Measurements from ENCODE around the gene STARD10. TPM values are rescaled to one million over a fixed set of nuclear protein-coding genes. Genes with fewer than 3 reads are reported as not detected.

STARD10 gene
- total RNA-seq, 2 experiments from 2014 or later: 8.1 to 8.6 TPM

DNA sequence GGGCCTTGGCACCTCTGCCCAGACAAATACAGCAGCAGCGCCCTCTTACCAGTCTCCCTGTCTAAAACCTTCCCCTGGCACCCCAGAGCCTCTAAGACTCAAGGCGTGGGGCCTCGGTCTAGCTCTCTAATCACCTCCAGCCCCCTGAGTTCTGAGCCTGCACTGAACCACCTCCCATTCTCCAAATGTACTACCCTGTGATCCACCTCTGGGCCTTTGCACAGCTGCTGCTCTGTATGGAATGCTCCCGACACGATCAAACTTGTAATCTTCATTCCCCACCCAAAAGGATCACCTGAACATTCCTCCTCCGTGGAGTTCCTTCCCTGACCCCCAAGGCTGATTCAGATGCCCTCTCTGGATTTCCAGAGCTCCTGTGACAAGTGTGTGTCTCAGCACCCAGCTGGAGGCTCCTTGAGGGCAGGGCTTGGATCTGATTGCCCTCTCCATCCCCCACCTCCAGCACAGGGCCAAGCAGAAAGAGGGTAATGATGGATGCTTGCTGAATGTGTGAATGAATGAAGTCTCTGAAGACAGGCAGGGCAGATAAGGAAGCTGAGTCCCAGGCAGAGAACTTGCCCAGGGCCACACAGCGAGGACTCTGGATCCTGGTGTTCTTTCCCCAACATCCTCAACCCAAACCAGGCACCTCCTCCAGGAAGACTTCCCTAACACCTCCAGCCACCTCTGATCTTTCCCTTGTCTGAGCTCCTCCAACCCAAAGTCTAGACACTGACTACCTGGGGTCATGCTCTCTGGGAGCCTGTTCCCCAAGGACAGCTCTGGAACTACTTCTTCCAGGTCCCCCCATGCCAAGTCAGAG, 18.3 kb downstream of the STARD10 start:
- ChIA-PET CTCF (interaction anchor here (0.6 to 4.0 kb wide), 4 partner anchors 8 to 50 kb away, joined by 3 to 16 read pairs (median 10); partner anchors contain the start of gene STARD10), POLR2A (interaction anchor here (0.6 kb wide), 1 partner anchor 48 kb away, joined by 3 read pairs; no protein-coding TSS in a partner anchor)
- TF ChIP-seq, protein P1, sequence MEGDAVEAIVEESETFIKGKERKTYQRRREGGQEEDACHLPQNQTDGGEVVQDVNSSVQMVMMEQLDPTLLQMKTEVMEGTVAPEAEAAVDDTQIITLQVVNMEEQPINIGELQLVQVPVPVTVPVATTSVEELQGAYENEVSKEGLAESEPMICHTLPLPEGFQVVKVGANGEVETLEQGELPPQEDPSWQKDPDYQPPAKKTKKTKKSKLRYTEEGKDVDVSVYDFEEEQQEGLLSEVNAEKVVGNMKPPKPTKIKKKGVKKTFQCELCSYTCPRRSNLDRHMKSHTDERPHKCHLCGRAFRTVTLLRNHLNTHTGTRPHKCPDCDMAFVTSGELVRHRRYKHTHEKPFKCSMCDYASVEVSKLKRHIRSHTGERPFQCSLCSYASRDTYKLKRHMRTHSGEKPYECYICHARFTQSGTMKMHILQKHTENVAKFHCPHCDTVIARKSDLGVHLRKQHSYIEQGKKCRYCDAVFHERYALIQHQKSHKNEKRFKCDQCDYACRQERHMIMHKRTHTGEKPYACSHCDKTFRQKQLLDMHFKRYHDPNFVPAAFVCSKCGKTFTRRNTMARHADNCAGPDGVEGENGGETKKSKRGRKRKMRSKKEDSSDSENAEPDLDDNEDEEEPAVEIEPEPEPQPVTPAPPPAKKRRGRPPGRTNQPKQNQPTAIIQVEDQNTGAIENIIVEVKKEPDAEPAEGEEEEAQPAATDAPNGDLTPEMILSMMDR (IDR thresholded peaks at IDR 0.05): no peak
- Mint-ChIP-seq H3K27ac (no peak overlapping the region), H3K4me1 (ENCODE audit: low read depth) (no peaks in the 10 kb centered on the region), H3K4me3 (no peak overlapping the region), H3K36me3 (ENCODE audit: low read depth) (no peaks in the 10 kb centered on the region), H3K27me3 (no peaks in the 10 kb centered on the region), H3K9me3 (no peaks in the 10 kb centered on the region)
- no peak for DNase-seq
- no peak for ATAC-seq
- intact Hi-C loops (cut with micrococcal nuclease): no loop called here

DNA sequence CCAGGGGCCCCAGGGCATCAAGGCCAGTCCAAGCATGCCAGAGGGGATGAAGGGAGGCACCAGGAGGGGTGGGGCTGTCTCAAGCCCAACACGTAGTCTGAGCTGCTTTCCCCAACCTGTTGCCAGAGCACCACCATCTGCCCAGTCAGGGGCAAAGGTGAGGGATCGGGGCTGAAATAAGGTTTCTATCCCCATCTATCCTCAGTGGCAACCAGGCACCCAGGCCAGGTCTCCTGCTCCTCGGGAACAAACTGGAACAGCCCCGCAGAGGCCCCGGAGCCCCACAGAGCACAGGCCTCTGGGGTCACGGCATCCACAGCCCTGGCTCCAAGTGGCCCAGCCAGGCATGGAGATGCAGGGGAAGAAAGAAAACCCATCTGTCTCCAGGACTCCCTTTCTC, 19.3 kb downstream of the STARD10 start:
- Mint-ChIP-seq H3K9me3 (no peaks in the 10 kb centered on the region), H3K27me3 (no peaks in the 10 kb centered on the region), H3K4me3 (no peak overlapping the region), H3K36me3 (ENCODE audit: low read depth) (no peaks in the 10 kb centered on the region), H3K4me1 (ENCODE audit: low read depth) (no peaks in the 10 kb centered on the region), H3K27ac (no peak overlapping the region)
- ATAC-seq: no peak
- CTCF ChIA-PET: interaction anchor here (1.1 to 3.5 kb wide), 2 partner anchors 19 to 49 kb away, joined by 3 to 16 read pairs; partner anchors contain the start of gene STARD10
- no peak for DNase-seq
- POLR2A ChIA-PET: no interaction called here
- intact Hi-C loops (cut with micrococcal nuclease): no loop called here
- TF ChIP-seq, protein P1 (IDR thresholded peaks at IDR 0.05): no peak

DNA sequence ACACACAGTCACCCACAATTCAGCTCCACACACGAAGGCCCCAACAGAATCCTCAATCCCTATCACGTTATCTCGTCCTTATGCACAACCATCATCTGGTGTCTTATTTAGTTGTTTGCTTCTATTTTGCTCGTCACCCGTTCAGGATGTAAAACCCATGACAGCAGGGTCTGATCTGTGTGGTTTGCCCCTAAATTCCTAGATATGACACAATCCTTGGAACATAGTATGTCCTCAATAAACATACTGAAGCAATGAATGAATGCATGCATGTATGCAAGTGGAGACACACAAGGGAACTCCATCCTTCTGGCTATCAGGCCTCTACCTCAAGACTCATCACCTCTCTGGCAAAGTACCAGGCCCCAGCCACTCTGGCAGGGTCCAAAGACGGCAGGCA, 20.2 kb downstream of the STARD10 start:
- Mint-ChIP-seq H3K27ac (no peak overlapping the region), H3K4me3 (no peak overlapping the region), H3K9me3 (no peaks in the 10 kb centered on the region), H3K4me1 (ENCODE audit: low read depth) (no peaks in the 10 kb centered on the region), H3K27me3 (no peaks in the 10 kb centered on the region), H3K36me3 (ENCODE audit: low read depth) (no peaks in the 10 kb centered on the region)
- intact Hi-C loops (cut with micrococcal nuclease): no loop called here
- POLR2A ChIA-PET: no interaction called here
- no peak for ATAC-seq
- TF ChIP-seq, protein P1 (IDR thresholded peaks at IDR 0.05): no peak
- no peak for DNase-seq
- CTCF ChIA-PET: interaction anchor here (1.1 to 3.5 kb wide), 2 partner anchors 20 to 48 kb away, joined by 3 to 16 read pairs; partner anchors contain the start of gene STARD10

DNA sequence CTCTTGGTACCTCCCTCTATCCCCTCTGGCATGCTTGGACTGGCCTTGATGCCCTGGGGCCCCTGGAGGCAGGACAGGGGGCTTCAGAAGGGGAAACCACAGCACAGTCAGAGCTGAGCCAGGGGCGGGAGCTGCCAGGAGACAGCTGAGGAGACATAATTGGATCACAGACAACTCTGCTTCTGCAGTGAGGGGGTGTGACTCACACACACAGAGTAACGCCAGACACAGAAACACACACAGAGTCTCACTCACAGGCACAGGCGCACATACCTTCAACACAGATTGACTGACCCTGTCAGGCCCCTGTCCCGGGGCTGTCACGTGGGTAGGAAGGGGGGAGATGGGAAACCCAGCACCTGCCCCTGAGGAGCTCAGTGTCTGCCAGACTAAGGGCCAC, 20.6 kb downstream of the STARD10 start:
- POLR2A ChIA-PET: no interaction called here
- ATAC-seq (peak; percentile 42), DNase-seq (no peak)
- TF ChIP-seq, protein P1 (IDR thresholded peaks at IDR 0.05): no peak
- Mint-ChIP-seq H3K4me3 (no peak overlapping the region), H3K4me1 (ENCODE audit: low read depth) (no peaks in the 10 kb centered on the region), H3K27ac (no peak overlapping the region), H3K9me3 (no peaks in the 10 kb centered on the region), H3K27me3 (no peaks in the 10 kb centered on the region), H3K36me3 (ENCODE audit: low read depth) (no peaks in the 10 kb centered on the region)
- CTCF ChIA-PET: interaction anchor here (3.5 kb wide), 1 partner anchor 20 kb away, joined by 16 read pairs; the partner anchor contains the start of gene STARD10
- intact Hi-C loops (cut with micrococcal nuclease): no loop called here

DNA sequence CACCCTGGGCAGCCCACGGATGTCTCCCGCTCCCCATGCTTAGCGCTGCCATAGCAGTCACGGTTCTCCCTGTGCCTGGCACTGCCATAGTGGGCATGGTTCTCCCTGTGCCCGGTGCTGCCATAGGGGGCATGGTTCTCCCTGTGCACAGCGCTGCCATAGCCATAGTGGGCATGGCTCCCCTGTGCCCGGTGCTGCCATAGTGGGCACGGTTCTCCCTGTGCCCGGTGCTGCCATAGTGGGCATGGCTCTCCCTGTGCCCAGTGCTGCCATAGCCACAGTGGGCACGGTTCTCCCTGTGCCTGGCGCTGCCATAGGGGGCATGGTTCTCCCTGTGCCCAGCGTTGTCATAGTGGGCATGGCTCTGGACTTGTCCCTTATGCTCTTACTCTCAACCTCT, 21.8 kb downstream of the STARD10 start:
- Mint-ChIP-seq H3K4me3 (no peak overlapping the region), H3K36me3 (ENCODE audit: low read depth) (no peaks in the 10 kb centered on the region), H3K27ac (no peak overlapping the region), H3K4me1 (ENCODE audit: low read depth) (no peaks in the 10 kb centered on the region), H3K27me3 (no peaks in the 10 kb centered on the region), H3K9me3 (no peaks in the 10 kb centered on the region)
- ChIA-PET POLR2A (no interaction called here), CTCF (interaction anchor here (1.3 kb wide), 1 partner anchor 47 kb away, joined by 4 read pairs; no protein-coding TSS in a partner anchor)
- TF ChIP-seq, protein P1 (IDR thresholded peaks at IDR 0.05): no peak
- no peak for ATAC-seq
- DNase-seq: no peak
- intact Hi-C loops (cut with micrococcal nuclease): no loop called here
